GM12878 (cell line): ENCODE results near the gene C2orf69.

ENCODE experiments used
- BHLHE40 ChIP-seq, 2 experiments: fragments of 450-650 bp in 1 of 2; IDR thresholded peaks; 2 replicates each; pipeline ENCODE4 v1.6.1; 2011 to 2017; ENCODE audit warnings: low read depth in 2 of 2, borderline replicate concordance in 1 of 2, improper control_type of control experiment in 1 of 2, low read length in 1 of 2, mild to moderate bottlenecking in 1 of 2
- POLR2A ChIP-seq: IDR thresholded peaks from 2 replicates; pipeline ENCODE4 v1.6.1; 2011; ENCODE audit warnings: low read depth, mild to moderate bottlenecking, low read length
- TF ChIP-seq, protein P1 (sequence below), 3 experiments: IDR thresholded peaks in 2 of 3; conservative IDR thresholded peaks in 1 of 3; 2 replicates each; pipeline ENCODE4 v1.5.1; 2011; ENCODE audit warnings: low read depth in 3 of 3, low read length in 3 of 3, mild to moderate bottlenecking in 3 of 3, control low read depth in 2 of 3, moderate library complexity in 2 of 3, inconsistent platforms in 1 of 3, mixed read lengths in 1 of 3; ENCODE audit not compliant: control insufficient read depth in 2 of 3, insufficient read depth in 1 of 3; ENCODE audit errors: extremely low read depth in 1 of 3

DNA sequence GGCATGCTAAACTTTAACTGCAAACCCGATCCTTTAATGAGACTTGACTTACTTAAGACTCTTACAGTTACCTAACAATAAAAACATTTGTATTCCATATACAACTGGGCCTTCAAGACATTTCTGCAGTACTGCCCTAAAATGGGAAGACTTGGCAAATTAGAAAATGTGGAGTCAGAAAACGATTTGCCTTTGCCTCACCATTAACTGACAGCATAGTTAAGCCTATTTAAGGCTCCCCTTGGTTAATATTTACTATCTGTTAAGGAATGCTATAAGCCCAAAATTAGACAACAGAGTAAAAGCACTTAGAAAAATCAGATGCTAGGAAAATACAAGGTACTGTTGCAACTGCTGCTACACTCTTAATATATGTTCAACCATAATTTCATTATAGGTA lies 25.5 kb downstream of the C2orf69 start:
- TF ChIP-seq, protein P1, sequence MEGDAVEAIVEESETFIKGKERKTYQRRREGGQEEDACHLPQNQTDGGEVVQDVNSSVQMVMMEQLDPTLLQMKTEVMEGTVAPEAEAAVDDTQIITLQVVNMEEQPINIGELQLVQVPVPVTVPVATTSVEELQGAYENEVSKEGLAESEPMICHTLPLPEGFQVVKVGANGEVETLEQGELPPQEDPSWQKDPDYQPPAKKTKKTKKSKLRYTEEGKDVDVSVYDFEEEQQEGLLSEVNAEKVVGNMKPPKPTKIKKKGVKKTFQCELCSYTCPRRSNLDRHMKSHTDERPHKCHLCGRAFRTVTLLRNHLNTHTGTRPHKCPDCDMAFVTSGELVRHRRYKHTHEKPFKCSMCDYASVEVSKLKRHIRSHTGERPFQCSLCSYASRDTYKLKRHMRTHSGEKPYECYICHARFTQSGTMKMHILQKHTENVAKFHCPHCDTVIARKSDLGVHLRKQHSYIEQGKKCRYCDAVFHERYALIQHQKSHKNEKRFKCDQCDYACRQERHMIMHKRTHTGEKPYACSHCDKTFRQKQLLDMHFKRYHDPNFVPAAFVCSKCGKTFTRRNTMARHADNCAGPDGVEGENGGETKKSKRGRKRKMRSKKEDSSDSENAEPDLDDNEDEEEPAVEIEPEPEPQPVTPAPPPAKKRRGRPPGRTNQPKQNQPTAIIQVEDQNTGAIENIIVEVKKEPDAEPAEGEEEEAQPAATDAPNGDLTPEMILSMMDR (IDR thresholded peaks at IDR 0.05 in 2 of 3, conservative IDR thresholded peaks at IDR 0.05 in 1 of 3; ENCODE audit: control insufficient read depth in 2 of 3, extremely low read depth in 1 of 3, insufficient read depth in 1 of 3, low read depth in 3 of 3, low read length in 3 of 3) = no peak
- TF ChIP-seq BHLHE40 (IDR thresholded peaks at IDR 0.05; ENCODE audit: borderline replicate concordance in 1 of 2, low read depth in 2 of 2, low read length in 1 of 2) (no peak), POLR2A (no peak)
